Vagina (tissue), 2 donors: ENCODE data around the gene TMEM74B. TPM values are rescaled to one million over a fixed set of nuclear protein-coding genes. Genes with fewer than 3 reads are reported as not detected.

Source experiments
- DNase-seq, 2 donors: peaks; one replicate each; pipeline ENCODE4 v3.0.0-alpha.2; 2017; ENCODE audit errors: extremely low spot score in 2 of 2
- H3K27ac ChIP-seq: fragments of 200-600 bp; sonication (generic); one replicate; pipeline ENCODE4 v1.5.1; 2019
- H3K27me3 ChIP-seq: fragments of 200-600 bp; sonication (generic); one replicate; pipeline ENCODE4 v1.5.1; 2019
- H3K36me3 ChIP-seq, 2 donors: fragments of 200-600 bp; sonication (generic); one replicate each; pipeline ENCODE4 v1.5.1; 2017 to 2019
- H3K4me1 ChIP-seq: fragments of 200-600 bp; sonication (generic); one replicate; pipeline ENCODE4 v1.5.1; 2019
- H3K4me3 ChIP-seq, 2 donors: fragments of 200-600 bp; sonication (generic); 1 replicate in 1 of 2; 2 replicates in 1 of 2; pipeline ENCODE4 v1.5.1; 2016 to 2019
- H3K9me3 ChIP-seq: fragments of 200-600 bp; sonication (generic); one replicate; pipeline ENCODE4 v1.5.1; 2019
- POLR2A ChIP-seq, 2 donors: fragments of 450-650 bp; IDR thresholded peaks; one replicate each; pipeline ENCODE4 v1.6.1; 2017; ENCODE audit warnings: antibody characterized with exemption in 2 of 2, mild to moderate bottlenecking in 2 of 2, moderate library complexity in 2 of 2
- POLR2AphosphoS5 ChIP-seq, 2 donors: sonication (generic); formaldehyde crosslinking; IDR thresholded peaks; one replicate each; pipeline ENCODE4 v1.9.0; 2017; ENCODE audit warnings: antibody characterized with exemption in 2 of 2, mild to moderate bottlenecking in 2 of 2, low read depth in 1 of 2; ENCODE audit not compliant: insufficient read depth in 1 of 2
- intact Hi-C: fragments of 100-400 bp; cut with DNase I; formaldehyde crosslinking; loops from one replicate; pipeline ENCODE4 v1.15.1; 2023
- total RNA-seq: library from RNA; depleted of rRNA; stranded (reverse); fragments of >200 nt; gene quantifications from one replicate; pipeline ENCODE4 v1.2.3, GENCODE V29; 2016
- TF ChIP-seq, protein P1 (sequence below), 3 experiments: fragments of 450-650 bp in 2 of 3; fragments of 200-600 bp in 1 of 3; sonication (generic) in 1 of 3; IDR thresholded peaks; one replicate each; pipeline ENCODE4 v1.5.1; 2017 to 2019; ENCODE audit warnings: antibody characterized with exemption in 3 of 3, mild to moderate bottlenecking in 2 of 3, moderate library complexity in 2 of 3

Gene TMEM74B
- total RNA-seq, 1 donor from 2014 or later, result 4.2 TPM

GRCh38 chr20:1212607-1213396, 28.0 kb upstream of the TMEM74B start:
- TF ChIP-seq POLR2AphosphoS5 (IDR thresholded peaks at IDR 0.05; ENCODE audit: insufficient read depth in 1 of 2, low read depth in 1 of 2) (no peak), POLR2A (IDR thresholded peaks at IDR 0.05) (no peak)
- TF ChIP-seq, protein P1, sequence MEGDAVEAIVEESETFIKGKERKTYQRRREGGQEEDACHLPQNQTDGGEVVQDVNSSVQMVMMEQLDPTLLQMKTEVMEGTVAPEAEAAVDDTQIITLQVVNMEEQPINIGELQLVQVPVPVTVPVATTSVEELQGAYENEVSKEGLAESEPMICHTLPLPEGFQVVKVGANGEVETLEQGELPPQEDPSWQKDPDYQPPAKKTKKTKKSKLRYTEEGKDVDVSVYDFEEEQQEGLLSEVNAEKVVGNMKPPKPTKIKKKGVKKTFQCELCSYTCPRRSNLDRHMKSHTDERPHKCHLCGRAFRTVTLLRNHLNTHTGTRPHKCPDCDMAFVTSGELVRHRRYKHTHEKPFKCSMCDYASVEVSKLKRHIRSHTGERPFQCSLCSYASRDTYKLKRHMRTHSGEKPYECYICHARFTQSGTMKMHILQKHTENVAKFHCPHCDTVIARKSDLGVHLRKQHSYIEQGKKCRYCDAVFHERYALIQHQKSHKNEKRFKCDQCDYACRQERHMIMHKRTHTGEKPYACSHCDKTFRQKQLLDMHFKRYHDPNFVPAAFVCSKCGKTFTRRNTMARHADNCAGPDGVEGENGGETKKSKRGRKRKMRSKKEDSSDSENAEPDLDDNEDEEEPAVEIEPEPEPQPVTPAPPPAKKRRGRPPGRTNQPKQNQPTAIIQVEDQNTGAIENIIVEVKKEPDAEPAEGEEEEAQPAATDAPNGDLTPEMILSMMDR (IDR thresholded peaks at IDR 0.05), result peak; percentile 48 to 71 (median 71)
- no peaks in the 10 kb centered on the region for H3K27me3 ChIP-seq
- H3K9me3 ChIP-seq, result no peaks in the 10 kb centered on the region
- no peak for DNase-seq
- no peak overlapping the region for H3K27ac ChIP-seq
- no peaks in the 10 kb centered on the region for H3K4me1 ChIP-seq
- H3K4me3 ChIP-seq, result no peak overlapping the region
- intact Hi-C loops, result no loop called here
- no peaks in the 10 kb centered on the region for H3K36me3 ChIP-seq

GRCh38 chr20:1212023-1212422, 27.2 kb upstream of the TMEM74B start:
- no peak for TF ChIP-seq POLR2A (IDR thresholded peaks at IDR 0.05)
- TF ChIP-seq, protein P1 (IDR thresholded peaks at IDR 0.05), result no peak
- no peak for TF ChIP-seq POLR2AphosphoS5 (IDR thresholded peaks at IDR 0.05; ENCODE audit: insufficient read depth in 1 of 2, low read depth in 1 of 2)
- intact Hi-C loops, result no loop called here

GRCh38 chr20:1210501-1210900, 25.7 kb upstream of the TMEM74B start:
- Histone ChIP-seq H3K9me3 (no peaks in the 10 kb centered on the region), H3K27ac (no peak overlapping the region), H3K27me3 (no peaks in the 10 kb centered on the region), H3K4me3 (no peak overlapping the region), H3K36me3 (no peaks in the 10 kb centered on the region), H3K4me1 (no peaks in the 10 kb centered on the region)
- intact Hi-C loops, result no loop called here
- DNase-seq, result no peak
- TF ChIP-seq, protein P1 (IDR thresholded peaks at IDR 0.05), result no peak
- TF ChIP-seq POLR2AphosphoS5 (IDR thresholded peaks at IDR 0.05; ENCODE audit: insufficient read depth in 1 of 2, low read depth in 1 of 2) (no peak), POLR2A (IDR thresholded peaks at IDR 0.05) (no peak)

More at GRCh38 chr20:1212023-1212422, 27.2 kb upstream of the TMEM74B start:
- Histone ChIP-seq H3K36me3 (no peaks in the 10 kb centered on the region), H3K27me3 (no peaks in the 10 kb centered on the region), H3K4me3 (no peak overlapping the region), H3K27ac (no peak overlapping the region), H3K9me3 (no peaks in the 10 kb centered on the region), H3K4me1 (no peaks in the 10 kb centered on the region)
- DNase-seq, result no peak

- Histone ChIP-seq H3K36me3 (no peaks in the 10 kb centered on the region), H3K4me1 (no peaks in the 10 kb centered on the region), H3K4me3 (no peak overlapping the region), H3K9me3 (no peaks in the 10 kb centered on the region), H3K27me3 (no peaks in the 10 kb centered on the region), H3K27ac (no peak overlapping the region)
- intact Hi-C loops, result loop anchor here (10.0 kb wide), 1 partner anchor 395 kb away; no protein-coding TSS in a partner anchor
- peak in 1 of 2 donors; percentile 29 for DNase-seq
- TF ChIP-seq POLR2A (IDR thresholded peaks at IDR 0.05), result no peak
Measured at GRCh38 chr20:1209447-1210387, 24.9 kb upstream of the TMEM74B start.

GRCh38 chr20:1207293-1207878, 22.6 kb upstream of the TMEM74B start:
- intact Hi-C loops, result loop anchor here (10.0 kb wide), 1 partner anchor 393 kb away; no protein-coding TSS in a partner anchor
- no peak overlapping the region for H3K4me3 ChIP-seq
- H3K9me3 ChIP-seq, result no peaks in the 10 kb centered on the region
- H3K27ac ChIP-seq, result no peak overlapping the region
- no peaks in the 10 kb centered on the region for H3K4me1 ChIP-seq
- TF ChIP-seq POLR2A (IDR thresholded peaks at IDR 0.05) (no peak), POLR2AphosphoS5 (IDR thresholded peaks at IDR 0.05; ENCODE audit: insufficient read depth in 1 of 2, low read depth in 1 of 2) (no peak)
- TF ChIP-seq, protein P1 (IDR thresholded peaks at IDR 0.05), result no peak
- peak in 1 of 2 donors; percentile 32 for DNase-seq
- no peaks in the 10 kb centered on the region for H3K27me3 ChIP-seq
- no peaks in the 10 kb centered on the region for H3K36me3 ChIP-seq
